Glomerular visceral epithelial cell (primary cell): ENCODE measurements around the gene CPT1A.
"Not testable (repeated sequence)": the region's sequence is repeated elsewhere in the genome, so short reads cannot be mapped to it uniquely, and the experiment has no call there.

Experiments used
- DNase-seq: peaks from one replicate; pipeline ENCODE4 v3.0.0-alpha.2; 2016; ENCODE audit errors: extremely low spot score

The CPT1A gene

GRCh38 chr11:68841718-68842426 lies at the start of gene CPT1A:
Gene CPT1A (minus strand): TSS chr11:68841916. CDS start chr11:68815474, 26,442 bp downstream.
- peak; percentile 62 for DNase-seq

DNA sequence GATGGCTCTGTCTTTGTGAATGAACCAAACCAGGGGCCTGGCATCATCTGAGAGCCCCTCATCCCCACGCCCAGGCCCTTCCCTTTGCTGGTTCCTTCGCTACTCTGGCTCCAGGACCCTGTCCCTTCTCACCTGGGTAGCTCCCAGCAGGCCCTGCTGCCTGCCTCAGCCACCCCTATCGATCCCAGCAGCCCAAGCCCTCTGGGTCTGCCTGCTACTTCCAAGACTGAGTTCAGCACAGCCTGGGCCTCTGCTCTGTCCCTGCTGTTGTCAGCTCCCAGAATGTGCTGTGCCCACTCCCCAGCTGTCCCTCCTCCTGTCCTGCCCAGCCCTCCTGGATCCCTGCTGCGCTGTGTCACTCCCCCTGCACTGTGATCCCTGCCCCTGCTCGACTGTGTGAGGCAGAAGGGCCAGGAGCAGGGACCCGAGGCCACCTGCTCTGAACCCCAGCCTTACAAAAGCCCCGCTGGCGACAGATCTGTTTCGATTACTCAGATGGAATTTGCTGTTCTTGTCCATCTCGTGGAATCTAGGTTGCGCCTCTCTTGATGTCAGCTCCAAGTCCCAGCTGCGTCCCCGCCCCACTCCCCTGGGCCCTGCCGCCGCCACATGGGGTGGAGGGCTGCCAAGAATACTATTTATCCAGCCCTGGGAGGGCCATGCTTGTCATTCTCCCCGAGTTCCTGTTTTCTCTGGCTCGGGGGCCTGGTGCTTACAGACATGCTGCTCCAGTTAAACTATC lies 48.9 kb upstream of the CPT1A start:
- no peak for DNase-seq

GRCh38 chr11:68889948-68890446 lies 48.3 kb upstream of the CPT1A start:
- no peak for DNase-seq

DNA sequence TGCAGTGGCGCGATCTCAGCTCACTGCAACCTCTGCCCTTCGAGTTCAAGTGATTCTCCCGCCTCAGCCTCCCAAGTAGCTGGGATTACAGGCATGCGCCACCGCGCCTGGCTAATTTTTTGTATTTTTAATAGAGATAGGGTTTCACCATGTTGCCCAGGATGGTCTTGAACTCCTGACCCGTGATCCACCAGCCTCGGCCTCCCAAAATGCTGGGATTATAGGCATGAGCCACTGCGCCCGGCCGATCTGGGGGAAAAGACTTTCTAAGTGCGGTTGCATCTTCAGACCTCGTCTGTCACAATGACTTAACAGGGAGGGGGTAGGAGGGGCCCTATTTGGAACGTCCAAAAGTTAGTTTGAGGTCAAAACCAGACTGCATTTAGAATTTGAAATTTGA lies 43.1 kb upstream of the CPT1A start:
- DNase-seq, result not testable (repeated sequence)

- no peak for DNase-seq
Observed at GRCh38 chr11:68882391-68882790, 40.7 kb upstream of the CPT1A start.

GRCh38 chr11:68881320-68881719 lies 39.6 kb upstream of the CPT1A start:
- no peak for DNase-seq

GRCh38 chr11:68880851-68881250 lies 39.1 kb upstream of the CPT1A start:
- no peak for DNase-seq

DNA sequence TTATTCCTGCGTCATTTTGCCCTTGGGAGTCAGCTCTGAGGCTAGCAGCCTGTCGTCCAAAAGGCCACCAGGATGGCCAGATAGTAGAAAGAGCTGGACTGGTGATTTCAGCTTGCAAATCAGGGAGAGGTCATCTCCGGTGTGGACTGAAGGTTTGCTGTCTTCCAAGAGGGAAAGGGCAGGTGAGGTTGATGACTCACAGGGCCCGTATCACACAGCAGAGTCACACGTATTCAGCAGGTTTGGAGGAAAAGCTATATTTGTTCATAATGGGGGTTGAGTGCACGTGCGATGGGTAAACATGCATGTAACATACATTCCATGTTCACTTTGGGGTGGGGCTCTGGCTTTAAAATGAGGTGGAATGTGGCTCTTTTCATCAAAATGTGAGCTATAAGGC lies 36.3 kb upstream of the CPT1A start:
- no peak for DNase-seq

DNA sequence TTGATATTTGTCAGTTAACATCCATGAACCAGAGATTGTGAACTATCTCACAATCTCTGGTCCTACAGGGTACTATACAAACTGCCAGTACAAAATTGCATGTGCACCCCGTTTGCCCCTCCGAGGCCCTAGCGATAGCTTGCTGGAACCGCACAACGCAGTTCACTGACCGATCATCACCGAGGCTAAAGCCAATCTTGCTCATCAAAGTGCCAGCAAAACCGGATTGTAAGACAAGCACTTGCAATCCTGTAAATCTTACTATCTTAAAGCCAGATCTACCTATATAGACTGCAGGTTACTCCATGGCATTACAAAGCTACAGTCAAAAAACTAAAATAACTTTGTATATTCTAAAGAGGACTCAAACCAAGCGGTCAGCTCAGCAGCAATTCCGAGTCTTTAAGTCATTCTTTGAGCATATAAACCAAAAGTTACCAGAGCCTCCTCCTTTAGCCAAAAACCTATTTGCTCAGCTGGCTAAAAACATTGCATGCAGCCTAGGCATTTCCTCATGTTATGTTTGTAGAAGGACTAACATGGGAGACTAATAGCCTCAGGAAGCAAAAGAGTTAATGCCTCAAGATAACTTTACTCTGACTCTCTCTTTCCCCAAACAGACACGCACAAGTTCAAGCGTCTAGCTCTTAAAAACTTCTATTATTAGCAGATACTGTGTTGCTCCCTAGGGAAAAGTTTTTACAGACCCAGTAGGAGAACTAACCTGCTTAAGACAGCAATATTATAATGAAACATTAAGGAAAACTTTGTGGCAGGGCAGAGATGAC lies 30.7 kb upstream of the CPT1A start:
- DNase-seq, result no peak

DNA sequence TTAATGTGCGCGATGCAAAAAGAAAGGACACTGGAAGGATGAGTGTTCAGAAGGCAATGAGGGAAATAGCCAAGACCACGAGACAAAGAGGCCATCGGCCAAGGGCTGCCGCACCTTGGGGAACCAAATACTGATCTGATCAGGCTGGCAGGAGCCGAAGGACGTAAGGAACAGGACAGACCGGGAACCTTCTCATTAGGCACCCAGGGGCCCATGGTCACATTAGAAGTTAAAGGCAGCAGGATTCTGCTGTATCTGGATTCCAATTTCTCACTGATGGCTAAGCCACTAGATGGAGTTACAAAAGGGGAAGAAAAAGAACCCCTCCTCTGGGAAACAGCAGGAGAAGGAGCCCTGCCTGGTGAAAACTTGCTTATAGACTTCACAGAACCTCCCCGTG lies 28.8 kb upstream of the CPT1A start:
- no peak for DNase-seq

GRCh38 chr11:68868221-68868835 lies 26.6 kb upstream of the CPT1A start:
- no peak for DNase-seq

- no peak for DNase-seq
Observed at GRCh38 chr11:68867066-68867465, 25.4 kb upstream of the CPT1A start.

- DNase-seq, result no peak
Observed at GRCh38 chr11:68865241-68865640, 23.5 kb upstream of the CPT1A start.

DNA sequence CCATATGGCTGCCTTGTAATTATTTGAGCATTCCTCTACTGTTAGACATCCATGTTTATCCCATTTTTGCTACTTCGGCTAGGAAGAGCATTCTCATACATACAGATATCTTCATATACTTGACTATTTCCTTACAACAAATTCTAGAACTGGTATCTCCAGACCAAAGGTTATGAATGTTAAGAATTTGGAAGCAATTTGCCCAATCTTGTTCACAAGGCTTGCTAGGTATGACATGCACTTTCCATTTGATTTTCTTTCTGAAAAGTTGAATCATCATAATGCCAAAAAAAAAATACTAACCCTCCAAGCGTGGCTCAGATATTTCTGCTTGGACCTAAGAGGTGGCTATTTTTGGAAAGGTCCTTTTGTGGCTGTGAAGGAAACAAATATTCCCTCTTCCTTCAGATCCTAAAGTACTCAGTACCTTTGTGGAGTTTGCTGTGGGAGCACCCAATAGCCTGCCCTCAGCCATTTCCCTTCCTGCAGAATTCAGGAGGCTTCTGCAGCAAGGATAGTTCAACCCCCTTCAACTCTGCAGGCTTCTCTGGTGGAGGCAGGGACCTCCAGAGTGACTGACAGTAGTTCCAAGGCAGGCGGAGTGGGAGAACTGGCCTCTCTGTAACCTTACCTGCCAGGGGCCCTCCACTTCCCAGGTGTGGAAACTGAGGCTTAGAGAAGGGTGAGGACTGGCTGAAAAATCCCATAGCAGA lies 22.0 kb upstream of the CPT1A start:
- no peak for DNase-seq

GRCh38 chr11:68862421-68862820 lies 20.7 kb upstream of the CPT1A start:
- no peak for DNase-seq

GRCh38 chr11:68859123-68859522 lies 17.4 kb upstream of the CPT1A start:
- DNase-seq, result no peak

- no peak for DNase-seq
Observed at GRCh38 chr11:68857037-68857586, 15.4 kb upstream of the CPT1A start.

DNA sequence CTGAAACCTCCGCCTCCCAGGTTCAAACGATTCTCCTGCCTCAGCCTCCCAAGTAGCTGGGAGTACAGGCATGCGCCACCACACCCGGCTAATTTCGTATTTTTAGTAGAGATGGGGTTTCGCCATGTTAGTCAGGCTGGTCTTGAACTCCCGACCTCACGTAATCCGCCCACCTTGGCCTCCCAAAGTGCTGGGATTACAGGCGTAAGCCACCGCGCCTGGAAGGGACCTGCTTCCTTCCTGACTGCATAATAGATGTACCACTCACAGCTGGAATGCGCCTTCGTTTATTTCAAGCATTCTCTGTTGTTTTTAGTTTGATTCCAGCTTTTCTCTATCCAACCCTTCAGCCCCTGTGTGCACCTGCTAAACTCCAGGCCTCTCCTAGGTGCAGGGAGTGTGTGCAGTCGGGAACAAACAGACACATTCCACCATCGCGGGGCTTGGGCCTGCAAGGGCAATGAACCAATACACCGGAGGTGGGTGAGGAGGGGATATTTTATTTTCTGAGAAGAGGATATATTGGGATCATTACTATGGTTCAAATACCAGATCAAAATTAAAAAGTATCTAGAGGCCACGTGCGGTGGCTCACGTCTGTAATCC lies 14.8 kb upstream of the CPT1A start:
- DNase-seq, result not testable (repeated sequence)

GRCh38 chr11:68855205-68855981 lies 13.7 kb upstream of the CPT1A start:
- DNase-seq, result no peak
